Naive thymus-derived CD4-positive, alpha-beta T cell (primary cell): ENCODE measurements around the gene TBC1D1. TPM values are rescaled to one million over a fixed set of nuclear protein-coding genes. Genes with fewer than 3 reads are reported as not detected.

ENCODE experiments used
- ATAC-seq: fragments of 150-1000 bp; cut with Tn5 transposase; 2 replicates; pipeline ENCODE4 v1.10.0; 2021; ENCODE audit warnings: mild to moderate bottlenecking, moderate library complexity
- CTCF ChIA-PET: fragments of 350-600 bp; sonication (Branson Sonifier 250); formaldehyde crosslinking; loops from one replicate; lab custom pipeline; 2021; ENCODE audit warnings: antibody characterized with exemption; lab: Charles Lee
- POLR2A ChIA-PET: fragments of 350-600 bp; sonication (Branson Sonifier 250); formaldehyde crosslinking; loops from one replicate; lab custom pipeline; 2021; ENCODE audit warnings: antibody characterized with exemption, inconsistent platforms; lab: Charles Lee
- DNase-seq, 9 donors: peaks; one replicate each; pipeline versions ENCODE4 v3.0.0 to v3.0.0-alpha.2; 2020 to 2022; ENCODE audit warnings: mixed read lengths in 1 of 9
- H3K27ac ChIP-seq: one replicate; pipeline ENCODE4 v1.7.0; 2013; ENCODE audit warnings: mild to moderate bottlenecking, low read depth, low read length, moderate library complexity
- H3K27me3 ChIP-seq, 2 donors: one replicate each; pipeline ENCODE4 v1.7.0; 2013; ENCODE audit warnings: low read length in 2 of 2, mild to moderate bottlenecking in 2 of 2, moderate library complexity in 2 of 2; ENCODE audit not compliant: control insufficient read depth in 2 of 2, insufficient read depth in 2 of 2
- H3K36me3 ChIP-seq, 3 experiments: 1 replicate in 2 of 3; 2 replicates in 1 of 3; pipeline ENCODE4 v1.7.0; 2013; ENCODE audit warnings: low read length in 3 of 3, mild to moderate bottlenecking in 3 of 3, moderate library complexity in 1 of 3; ENCODE audit not compliant: insufficient read depth in 3 of 3, control insufficient read depth in 2 of 3
- H3K4me1 ChIP-seq, 2 donors: one replicate each; pipeline ENCODE4 v1.7.0; 2013; ENCODE audit warnings: low read length in 2 of 2, mild to moderate bottlenecking in 2 of 2, moderate library complexity in 1 of 2; ENCODE audit not compliant: control insufficient read depth in 2 of 2, insufficient read depth in 2 of 2
- H3K4me3 ChIP-seq: 2 replicates; pipeline ENCODE4 v1.7.0; 2013; ENCODE audit warnings: mild to moderate bottlenecking, low read length
- H3K9me3 ChIP-seq, 3 experiments: 1 replicate in 2 of 3; 2 replicates in 1 of 3; pipeline ENCODE4 v1.7.0; 2013; ENCODE audit warnings: low read length in 3 of 3; ENCODE audit not compliant: control insufficient read depth in 2 of 3
- H3K27ac Mint-ChIP-seq, 9 donors: one replicate each; pipeline ENCODE4 v1.8.0; 2020 to 2022; ENCODE audit warnings: mixed read lengths in 9 of 9, mild to moderate bottlenecking in 8 of 9, moderate library complexity in 5 of 9, inconsistent platforms in 2 of 9
- H3K27me3 Mint-ChIP-seq, 5 donors: one replicate each; pipeline ENCODE4 v1.8.0; 2021 to 2022; ENCODE audit warnings: mixed read lengths in 5 of 5, mild to moderate bottlenecking in 1 of 5
- H3K36me3 Mint-ChIP-seq, 5 donors: one replicate each; pipeline ENCODE4 v1.8.0; 2020 to 2022; ENCODE audit warnings: mixed read lengths in 5 of 5, mild to moderate bottlenecking in 3 of 5, inconsistent platforms in 1 of 5
- H3K4me1 Mint-ChIP-seq, 7 donors: one replicate each; pipeline ENCODE4 v1.8.0; 2020 to 2022; ENCODE audit warnings: mixed read lengths in 7 of 7, mild to moderate bottlenecking in 3 of 7, inconsistent platforms in 1 of 7
- H3K4me3 Mint-ChIP-seq, 10 donors: one replicate each; pipeline ENCODE4 v1.8.0; 2020 to 2022; ENCODE audit warnings: mild to moderate bottlenecking in 10 of 10, mixed read lengths in 10 of 10, moderate library complexity in 6 of 10, inconsistent platforms in 2 of 10
- H3K9me3 Mint-ChIP-seq, 11 donors: one replicate each; pipeline ENCODE4 v1.8.0; 2020 to 2022; ENCODE audit warnings: mixed read lengths in 11 of 11, mild to moderate bottlenecking in 4 of 11, inconsistent platforms in 1 of 11, moderate library complexity in 1 of 11
- intact Hi-C, 2 donors: fragments of 100-400 bp; cut with micrococcal nuclease; formaldehyde crosslinking; loops; one replicate each; pipeline ENCODE4 v1.15.1; 2023
- polyA plus RNA-seq, 2 donors: library from polyadenylated mRNA; unstranded; fragments of 300-500 nt; fragmentation: Illumina TruSeq; gene quantifications; one replicate each; pipeline ENCODE4 v1.2.3, GENCODE V29; 2021
- total RNA-seq, 6 experiments: library from RNA in 5 of 6; stranded (reverse) in 5 of 6; gene quantifications; 1 replicate in 5 of 6; 2 replicates in 1 of 6; pipeline ENCODE4 v1.2.3 and lab custom pipeline; 2021 to 2026

The TBC1D1 gene
- total and polyA plus RNA-seq, 7 experiments from 2014 or later: 19.4 to 66.8 (median 46.9) TPM

- H3K36me3 ChIP-seq: peaks cover 0 to 24% (median 0%) of the 10 kb centered on the region in 3 experiments
- ATAC-seq: no peak
- H3K27ac Mint-ChIP-seq: no peak overlapping the region
Measured at GRCh38 chr4:38141808-38142500, 251.1 kb downstream of the TBC1D1 start.

DNA sequence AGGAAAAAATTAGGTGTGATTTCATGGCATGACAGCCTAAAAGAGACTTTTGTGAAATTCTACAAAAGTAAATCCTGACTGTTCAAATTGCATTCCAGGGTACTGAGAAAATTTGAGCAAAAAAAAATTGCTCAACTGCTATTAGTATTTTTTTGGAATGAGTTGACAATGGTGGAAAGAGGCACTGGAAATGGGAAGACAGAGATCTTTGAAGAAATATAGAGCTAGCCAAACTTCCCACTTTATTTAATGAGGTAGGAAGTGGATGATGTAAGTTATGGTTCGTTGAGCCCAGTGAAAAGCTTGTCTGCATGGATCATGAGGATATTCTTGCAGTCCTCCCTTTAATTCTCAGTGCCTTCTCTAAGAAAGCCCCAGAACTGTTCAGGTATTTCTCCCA, 253.1 kb downstream of the TBC1D1 start:
- Mint-ChIP-seq H3K4me3 (no peak overlapping the region), H3K9me3 (peaks cover 0 to 2% (median 0%) of the 10 kb centered on the region in 11 donors), H3K27me3 (no peaks in the 10 kb centered on the region), H3K27ac (no peak overlapping the region), H3K4me1 (peaks cover 0 to 6% (median 0%) of the 10 kb centered on the region in 7 donors), H3K36me3 (peaks cover 9 to 29% (median 20%) of the 10 kb centered on the region in 5 donors)
- DNase-seq: no peak
- Histone ChIP-seq H3K27me3 (no peaks in the 10 kb centered on the region), H3K4me3 (no peak overlapping the region), H3K27ac (no peak overlapping the region), H3K4me1 (no peaks in the 10 kb centered on the region), H3K36me3 (peaks cover 0 to 12% (median 0%) of the 10 kb centered on the region in 3 experiments), H3K9me3 (no peaks in the 10 kb centered on the region)
- POLR2A ChIA-PET: interaction anchor here (1.4 kb wide), 1 partner anchor 11 kb away, joined by 4 read pairs; no protein-coding TSS in a partner anchor
- ATAC-seq: no peak
- intact Hi-C loops: no loop called here
- CTCF ChIA-PET: no interaction called here

More at GRCh38 chr4:38141808-38142500, 251.1 kb downstream of the TBC1D1 start:
- intact Hi-C loops: no loop called here
- Histone ChIP-seq H3K27ac (no peak overlapping the region), H3K4me1 (no peaks in the 10 kb centered on the region), H3K27me3 (no peaks in the 10 kb centered on the region), H3K9me3 (no peaks in the 10 kb centered on the region), H3K4me3 (no peak overlapping the region)
- Mint-ChIP-seq H3K4me1 (peaks cover 0 to 10% (median 2%) of the 10 kb centered on the region in 7 donors), H3K36me3 (peaks cover 19 to 37% (median 26%) of the 10 kb centered on the region in 5 donors), H3K27me3 (no peaks in the 10 kb centered on the region), H3K4me3 (no peak overlapping the region), H3K9me3 (no peaks in the 10 kb centered on the region)
- ChIA-PET POLR2A (no interaction called here), CTCF (no interaction called here)
- DNase-seq: no peak

DNA sequence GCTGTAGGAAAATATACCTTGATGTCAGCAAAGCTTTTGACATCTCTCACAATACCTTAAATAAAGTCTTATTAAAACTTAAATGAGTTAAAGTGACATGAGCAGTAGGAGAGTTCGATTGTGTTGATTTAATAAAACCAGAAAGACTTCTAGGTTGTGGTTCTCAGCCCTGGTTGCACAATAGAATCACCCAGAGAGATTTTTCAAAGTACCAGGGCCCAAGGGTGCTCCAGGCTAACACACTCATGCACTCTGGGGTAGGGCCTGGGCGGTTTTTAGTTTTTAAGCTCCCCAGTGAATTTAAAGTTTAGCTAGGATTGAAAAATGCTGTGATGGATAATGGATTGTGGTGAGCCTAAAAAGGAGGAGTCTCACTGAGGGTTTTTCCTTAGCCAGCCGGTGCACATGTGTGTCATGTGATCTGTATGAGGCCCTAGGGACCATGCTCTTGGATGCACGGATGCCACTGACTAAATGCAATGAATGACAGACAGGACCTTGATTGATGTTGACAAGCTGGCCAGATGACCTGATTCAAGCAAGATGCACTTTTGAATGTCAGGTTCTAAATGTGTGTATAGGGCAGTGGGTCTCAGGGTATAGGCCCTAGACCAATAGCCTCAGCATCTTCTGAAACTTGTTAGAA, 254.3 kb downstream of the TBC1D1 start:
- peaks cover 0 to 21% (median 9%) of the 10 kb centered on the region in 5 donors for H3K36me3 Mint-ChIP-seq

DNA sequence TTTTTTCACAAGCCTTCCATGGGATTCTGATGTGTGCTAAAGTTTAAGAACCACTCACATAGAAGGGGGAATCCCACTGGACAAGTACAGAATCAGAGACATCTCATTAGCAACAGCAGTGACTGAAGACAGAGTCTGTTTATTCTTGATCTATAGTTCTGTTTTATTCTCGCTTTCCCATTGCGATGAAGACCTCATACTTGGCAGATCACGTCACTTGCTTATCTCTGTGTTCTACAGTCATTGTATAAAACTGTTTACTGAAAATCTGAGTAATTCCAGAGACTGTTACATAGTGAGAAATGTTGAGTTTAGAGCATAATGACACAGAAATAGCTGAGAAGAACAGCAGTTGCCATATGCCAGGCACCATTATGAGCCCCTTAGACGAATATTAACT, 254.9 kb downstream of the TBC1D1 start:
- peaks cover 0 to 17% (median 4%) of the 10 kb centered on the region in 5 donors for H3K36me3 Mint-ChIP-seq
- H3K27me3 Mint-ChIP-seq: no peaks in the 10 kb centered on the region
- POLR2A ChIA-PET: interaction anchor here (1.4 kb wide), 1 partner anchor 10 kb away, joined by 4 read pairs; no protein-coding TSS in a partner anchor

More for the DNA sequence above, 254.3 kb downstream of the TBC1D1 start:
- ChIA-PET POLR2A (interaction anchor here (1.4 kb wide), 1 partner anchor 10 kb away, joined by 4 read pairs; no protein-coding TSS in a partner anchor), CTCF (interaction anchor here (0.6 kb wide), 1 partner anchor 640 kb away, joined by 3 read pairs; no protein-coding TSS in a partner anchor)
- DNase-seq (no peak), ATAC-seq (no peak)
- H3K4me1 Mint-ChIP-seq: peaks cover 0 to 2% (median 0%) of the 10 kb centered on the region in 7 donors
- intact Hi-C loops: no loop called here
- no peak overlapping the region for H3K27ac Mint-ChIP-seq
- H3K27me3 Mint-ChIP-seq: no peaks in the 10 kb centered on the region
- H3K4me3 ChIP-seq: no peak overlapping the region
- no peak overlapping the region for H3K27ac ChIP-seq
- no peaks in the 10 kb centered on the region for H3K27me3 ChIP-seq
- no peaks in the 10 kb centered on the region for H3K4me1 ChIP-seq
- peaks cover 0 to under 1% (median 0%) of the 10 kb centered on the region in 3 experiments for H3K36me3 ChIP-seq
- H3K4me3 Mint-ChIP-seq: no peak overlapping the region
- no peaks in the 10 kb centered on the region for H3K9me3 ChIP-seq
- H3K9me3 Mint-ChIP-seq: peaks cover 0 to 2% (median 0%) of the 10 kb centered on the region in 11 donors

GRCh38 chr4:38146383-38146782, 255.5 kb downstream of the TBC1D1 start:
- H3K9me3 Mint-ChIP-seq: peaks cover 0 to 2% (median 0%) of the 10 kb centered on the region in 11 donors
- H3K27ac ChIP-seq: no peak overlapping the region
- no peak overlapping the region for H3K4me3 Mint-ChIP-seq
- ChIA-PET CTCF (no interaction called here), POLR2A (no interaction called here)
- H3K4me1 ChIP-seq: no peaks in the 10 kb centered on the region
- no peaks in the 10 kb centered on the region for H3K27me3 ChIP-seq
- H3K36me3 Mint-ChIP-seq: peaks cover 0 to 17% (median 4%) of the 10 kb centered on the region in 5 donors
- no peaks in the 10 kb centered on the region for H3K36me3 ChIP-seq
- DNase-seq (no peak), ATAC-seq (no peak)
- H3K27me3 Mint-ChIP-seq: no peaks in the 10 kb centered on the region
- peak overlapping the region in 1 of 9 donors; percentile 30 for H3K27ac Mint-ChIP-seq
- H3K9me3 ChIP-seq: no peaks in the 10 kb centered on the region
- H3K4me1 Mint-ChIP-seq: peaks cover 0 to 2% (median 0%) of the 10 kb centered on the region in 7 donors
- intact Hi-C loops: no loop called here
- no peak overlapping the region for H3K4me3 ChIP-seq

More for the DNA sequence above, 254.9 kb downstream of the TBC1D1 start:
- H3K4me3 ChIP-seq: no peak overlapping the region
- CTCF ChIA-PET: no interaction called here
- H3K36me3 ChIP-seq: no peaks in the 10 kb centered on the region
- H3K9me3 ChIP-seq: no peaks in the 10 kb centered on the region
- ATAC-seq (no peak), DNase-seq (no peak)
- peaks cover 0 to 2% (median 0%) of the 10 kb centered on the region in 7 donors for H3K4me1 Mint-ChIP-seq
- no peak overlapping the region for H3K27ac ChIP-seq
- H3K27me3 ChIP-seq: no peaks in the 10 kb centered on the region
- no peak overlapping the region for H3K27ac Mint-ChIP-seq
- intact Hi-C loops: no loop called here
- no peaks in the 10 kb centered on the region for H3K4me1 ChIP-seq
- H3K9me3 Mint-ChIP-seq: peaks cover 0 to 2% (median 0%) of the 10 kb centered on the region in 11 donors
- no peak overlapping the region for H3K4me3 Mint-ChIP-seq

DNA sequence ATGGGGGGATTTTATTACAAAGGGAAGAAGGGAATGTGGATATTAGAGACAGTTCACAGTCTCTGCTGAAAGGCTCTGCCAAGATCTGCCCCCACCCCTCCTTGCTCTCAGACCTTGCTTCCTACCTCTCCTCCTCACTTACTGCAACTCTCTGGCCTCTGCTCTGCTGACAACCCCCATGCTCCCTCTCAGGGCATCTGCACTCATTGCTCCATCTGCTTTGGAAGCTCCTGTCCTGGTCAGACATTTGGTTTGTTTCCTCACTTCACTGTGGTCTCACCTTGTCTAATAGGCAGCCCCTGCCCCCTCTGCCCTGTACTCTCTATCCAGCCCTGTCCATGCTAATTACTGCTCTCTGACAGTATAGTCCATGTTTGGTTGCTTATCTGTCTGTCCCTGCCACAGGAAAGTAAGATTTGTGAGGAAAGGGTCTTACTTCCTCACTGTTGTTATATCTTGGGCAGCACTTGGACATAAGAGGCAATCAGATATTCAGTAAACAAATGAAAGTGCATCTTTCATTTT, 258.6 kb downstream of the TBC1D1 start:
- intact Hi-C loops: no loop called here
- H3K4me3 Mint-ChIP-seq: no peak overlapping the region
- Histone ChIP-seq H3K27ac (no peak overlapping the region), H3K9me3 (no peaks in the 10 kb centered on the region), H3K4me1 (peaks cover 4 to 7% of the 10 kb centered on the region in 2 donors), H3K4me3 (no peak overlapping the region), H3K27me3 (no peaks in the 10 kb centered on the region), H3K36me3 (no peaks in the 10 kb centered on the region)
- H3K27ac Mint-ChIP-seq: peak overlapping the region in 1 of 9 donors; percentile 32
- ATAC-seq (no peak), DNase-seq (no peak)
- ChIA-PET CTCF (no interaction called here), POLR2A (no interaction called here)
- H3K36me3 Mint-ChIP-seq: peaks cover 0 to 9% (median 4%) of the 10 kb centered on the region in 5 donors
- H3K27me3 Mint-ChIP-seq: peaks cover 0 to 15% (median 0%) of the 10 kb centered on the region in 5 donors
- peaks cover 9 to 22% (median 18%) of the 10 kb centered on the region in 7 donors for H3K4me1 Mint-ChIP-seq
- peaks cover 0 to 2% (median 0%) of the 10 kb centered on the region in 11 donors for H3K9me3 Mint-ChIP-seq
